Limb (tissue), 2 donors: ENCODE data around the gene SOX30.
A peak's percentile ranks its signal among the peaks of the same experiment; 100 is the strongest.
"Not testable (repeated sequence)": the region's sequence is repeated elsewhere in the genome, so short reads cannot be mapped to it uniquely, and the experiment has no call there.

Experiments used
- DNase-seq, 2 donors: peaks; one replicate each; pipeline ENCODE4 v3.0.0-alpha.2; 2016; ENCODE audit errors: extremely low spot score in 2 of 2

The SOX30 gene

DNA sequence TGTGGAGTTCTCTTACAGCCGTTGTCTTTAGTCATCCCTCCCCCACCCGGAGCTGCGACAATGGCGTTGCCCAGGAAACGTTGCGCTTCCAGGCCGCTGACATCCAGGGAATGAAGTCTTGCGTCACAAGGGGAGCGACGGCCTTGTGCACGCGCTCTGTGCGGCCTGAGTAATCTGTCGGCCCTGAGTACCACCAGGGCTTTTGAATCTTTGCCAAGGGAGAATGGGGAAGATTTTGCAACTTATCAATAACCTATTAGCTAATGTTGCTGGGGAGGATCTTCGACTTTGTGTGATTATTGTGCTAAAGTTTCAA, at the start of gene SOX30:
Gene SOX30, minus strand, starts transcription at position 62 of the 316 bp plus-strand sequence. CDS start 360 bp downstream, outside the sequence.
- DNase-seq, result no peak

GRCh38 chr5:157698674-157699073, 46.4 kb upstream of the SOX30 start:
- not testable (repeated sequence) for DNase-seq

DNA sequence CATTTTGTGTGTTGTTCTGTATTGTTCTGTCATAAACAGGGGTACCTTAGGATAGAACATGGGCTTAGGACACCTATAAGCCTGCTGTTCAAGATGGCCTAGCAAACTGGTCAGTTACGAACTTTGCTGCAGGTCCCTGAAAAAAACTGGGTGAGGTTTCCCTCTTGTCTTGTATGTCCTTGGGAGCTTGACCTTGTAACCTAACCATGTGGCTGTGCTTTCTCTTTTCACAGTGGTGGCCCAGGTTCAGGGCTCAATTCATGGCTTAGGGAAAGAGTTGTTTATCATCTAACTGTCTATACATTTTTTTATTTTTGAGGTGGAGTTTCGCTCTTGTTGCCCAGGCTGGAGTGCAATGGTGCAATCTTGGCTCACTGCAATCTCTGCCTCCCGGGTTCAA, 43.9 kb upstream of the SOX30 start:
- not testable (repeated sequence) for DNase-seq

GRCh38 chr5:157693816-157694215, 41.6 kb upstream of the SOX30 start:
- DNase-seq, result not testable (repeated sequence)

GRCh38 chr5:157690690-157691433, 38.6 kb upstream of the SOX30 start:
- DNase-seq, result no peak

- DNase-seq, result no peak
Observed at GRCh38 chr5:157689942-157690689, 37.9 kb upstream of the SOX30 start.

GRCh38 chr5:157687198-157687554, 34.9 kb upstream of the SOX30 start:
- DNase-seq, result no peak

DNA sequence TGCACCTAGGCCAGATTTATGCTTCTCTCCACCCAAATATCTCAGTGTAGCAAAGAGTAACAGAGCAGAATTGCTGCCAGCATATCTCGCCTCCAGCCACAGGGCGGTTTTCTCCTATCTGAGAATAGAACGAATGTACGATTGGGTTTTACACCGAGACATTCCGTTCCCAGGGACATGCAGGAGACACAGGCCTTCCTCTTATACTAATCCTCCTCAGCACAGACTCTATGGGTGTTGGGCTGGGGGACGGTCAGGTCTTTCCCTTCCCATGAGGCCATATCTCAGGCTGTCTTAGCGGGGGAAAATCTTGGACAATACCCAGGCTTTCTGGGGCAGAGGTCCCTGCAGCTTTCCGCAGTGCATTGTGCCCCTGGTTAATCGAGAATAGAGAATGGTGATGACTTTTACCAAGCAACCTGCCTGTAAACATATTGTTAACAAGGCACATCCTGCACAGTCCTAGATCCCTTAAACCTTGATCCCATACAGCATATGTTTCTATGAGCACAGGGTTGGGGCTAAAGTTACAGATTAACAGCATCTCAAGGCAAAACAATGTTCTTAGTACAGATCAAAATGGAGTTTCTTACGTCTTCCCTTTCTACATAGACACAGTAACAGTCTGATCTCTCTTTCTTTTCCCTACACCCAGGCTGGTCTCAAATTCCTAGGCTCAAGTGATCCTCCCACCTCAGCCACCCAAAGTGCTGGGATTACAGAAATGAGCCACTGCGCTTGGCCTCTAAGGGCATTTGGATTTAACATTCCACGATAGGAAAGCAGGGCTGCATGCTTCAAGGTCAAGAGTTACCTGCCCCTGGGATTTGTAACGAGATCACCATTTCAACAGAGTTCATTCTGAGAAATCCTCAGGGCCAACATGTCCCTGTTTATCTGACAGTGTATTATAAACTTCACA, 34.3 kb upstream of the SOX30 start:
- not testable (repeated sequence) for DNase-seq

DNA sequence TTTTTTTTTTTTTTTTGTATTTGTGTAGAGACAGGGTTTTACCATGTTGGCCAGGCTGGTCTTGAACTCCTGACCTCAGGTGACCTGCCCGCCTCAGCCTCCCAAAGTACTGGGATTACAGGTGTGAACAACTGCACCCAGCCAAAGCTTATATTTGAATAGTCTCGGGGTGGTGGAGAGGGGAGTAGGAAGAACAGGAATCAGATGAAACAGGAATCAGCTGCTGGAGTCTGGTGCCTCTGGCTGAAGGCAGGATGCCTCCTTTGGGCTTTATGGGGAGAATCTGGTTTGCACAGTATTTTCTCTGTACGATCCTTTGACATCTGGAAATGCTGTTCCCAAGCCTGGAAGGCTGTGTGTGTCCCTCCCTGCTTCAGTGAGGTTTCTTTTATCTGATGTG, 30.0 kb upstream of the SOX30 start:
- no peak for DNase-seq

- no peak for DNase-seq
Observed at GRCh38 chr5:157681048-157681447, 28.8 kb upstream of the SOX30 start.

- no peak for DNase-seq
Observed at GRCh38 chr5:157680239-157680638, 28.0 kb upstream of the SOX30 start.

DNA sequence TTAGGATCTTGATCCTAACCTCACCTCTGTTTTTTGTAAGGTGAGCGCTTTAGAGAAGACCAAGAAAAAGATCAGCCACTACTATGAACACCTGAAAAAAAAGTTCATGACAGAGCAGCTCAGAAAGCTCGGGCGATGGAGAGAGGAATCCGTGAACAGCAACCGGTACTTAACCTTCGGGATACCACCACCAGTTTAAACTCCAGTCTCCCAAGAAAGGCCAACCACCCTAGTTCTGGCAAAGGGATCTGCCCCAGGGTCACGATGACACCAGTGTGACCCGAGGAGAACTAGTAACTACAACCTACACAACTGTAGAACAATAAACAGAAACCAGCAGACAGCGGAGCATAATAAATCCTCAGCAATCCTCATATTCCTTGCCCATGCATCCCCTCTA, 27.6 kb upstream of the SOX30 start:
- DNase-seq, result no peak

DNA sequence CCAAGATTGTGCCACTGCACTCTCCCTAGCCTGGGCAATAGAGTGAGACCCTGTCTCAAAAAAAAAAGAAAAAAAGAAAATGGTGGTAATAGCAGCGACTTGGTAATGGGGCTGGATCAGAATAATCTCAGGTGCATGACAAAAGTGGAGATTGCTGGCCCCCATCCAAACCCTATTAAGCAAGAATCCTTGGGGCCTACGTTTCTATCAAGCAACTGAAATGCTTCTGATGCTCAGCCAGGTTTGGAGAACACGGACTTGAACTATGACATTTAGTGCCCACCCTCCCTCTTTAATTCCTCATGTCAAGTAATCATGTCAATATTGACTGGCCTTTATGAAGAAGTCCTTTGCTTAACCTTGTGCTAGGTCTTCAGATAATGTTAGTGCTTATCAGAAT, 25.7 kb upstream of the SOX30 start:
- DNase-seq, result no peak

GRCh38 chr5:157674351-157674750, 22.1 kb upstream of the SOX30 start:
- DNase-seq, result not testable (repeated sequence)

DNA sequence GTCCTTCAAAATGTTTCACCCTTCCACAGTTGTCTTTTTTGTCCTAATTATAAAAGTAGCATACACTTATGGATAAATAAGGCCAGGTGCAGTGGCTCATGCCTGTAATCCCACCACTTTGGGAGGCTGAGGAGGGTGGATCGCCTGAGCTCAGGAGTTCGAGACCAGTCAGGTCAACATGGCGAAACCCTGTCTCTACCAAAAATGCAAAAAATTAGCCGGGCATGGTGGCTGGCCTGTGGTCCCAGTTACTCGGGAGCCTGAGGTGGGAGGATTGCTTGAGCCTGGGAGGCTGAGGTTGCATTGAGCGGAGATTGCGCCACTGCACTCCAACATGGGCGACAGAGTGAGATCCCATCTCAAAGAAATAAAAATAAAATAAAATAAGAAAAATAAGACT, 20.7 kb upstream of the SOX30 start:
- no peak for DNase-seq

- DNase-seq, result no peak
Observed at GRCh38 chr5:157671592-157672330, 19.5 kb upstream of the SOX30 start.

DNA sequence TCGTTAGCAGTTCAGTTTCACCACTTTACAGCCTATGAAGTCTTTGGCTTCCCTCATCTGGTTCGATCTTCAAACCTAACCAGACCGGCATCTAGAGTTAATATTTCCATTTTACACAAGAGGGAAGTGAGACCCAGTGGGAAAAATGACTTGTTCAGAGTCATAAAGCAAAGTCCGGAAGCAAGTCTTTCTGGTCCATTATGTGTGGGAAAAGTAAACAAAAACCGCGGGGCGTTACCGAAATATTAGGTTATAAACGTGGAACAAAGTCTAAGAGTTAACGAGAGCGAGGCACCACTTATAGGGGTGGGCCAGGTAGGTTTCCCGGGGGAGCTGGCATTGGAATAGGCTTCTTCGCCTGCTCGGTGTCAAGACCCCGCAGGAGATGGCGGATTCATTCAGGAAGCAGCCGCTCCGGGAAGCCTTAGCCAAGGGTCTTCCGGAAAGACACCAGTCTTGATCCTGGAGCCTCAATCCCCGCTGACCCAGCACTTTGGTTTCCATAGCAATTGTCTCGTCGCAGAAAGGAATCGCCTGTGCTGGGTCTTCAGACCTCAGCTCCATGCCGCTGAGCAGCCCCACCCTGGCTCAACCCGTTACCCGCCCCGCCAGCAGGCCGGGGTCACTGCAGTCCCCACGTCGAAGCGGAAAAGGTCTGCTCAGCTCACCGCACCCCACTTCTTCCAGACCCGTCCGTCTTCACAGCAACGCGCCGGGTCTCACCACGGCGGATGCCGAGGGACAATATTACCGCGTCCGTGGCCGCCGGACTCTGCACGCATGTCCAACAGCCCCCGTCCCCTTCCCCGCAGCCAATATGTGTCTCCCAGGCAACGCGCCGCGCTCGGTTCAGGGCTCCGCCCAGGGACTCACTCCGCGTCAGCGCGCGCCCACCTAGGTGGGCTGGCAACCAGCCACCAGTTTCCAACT, 18.7 kb upstream of the SOX30 start, which contains the start of gene C5orf52:
Gene C5orf52, plus strand, starts transcription at position 872 of the 930 bp plus-strand sequence. CDS start 82 bp downstream, outside the sequence.
- DNase-seq, result peak; percentile 40 to 88

DNA sequence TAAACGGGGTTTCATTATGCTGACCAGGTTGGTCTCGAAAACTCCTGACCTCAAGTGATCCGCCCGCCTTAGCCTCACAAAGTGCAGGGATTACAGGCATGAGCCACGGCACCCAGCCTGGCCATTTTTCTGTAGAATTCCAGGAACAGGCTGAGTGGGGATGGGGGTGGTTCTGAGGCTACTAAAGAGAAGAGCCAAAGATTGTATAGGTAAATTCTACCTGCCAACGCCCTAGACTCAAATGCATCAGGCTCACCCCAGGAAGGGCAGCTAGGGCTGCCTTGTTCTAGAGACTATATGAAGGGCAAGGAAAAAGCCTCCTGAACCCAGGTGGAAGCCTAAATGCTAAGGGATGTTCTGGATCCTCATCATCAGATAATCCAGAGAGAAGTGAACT, 17.5 kb upstream of the SOX30 start:
- peak in 1 of 2 donors; percentile 11 for DNase-seq

DNA sequence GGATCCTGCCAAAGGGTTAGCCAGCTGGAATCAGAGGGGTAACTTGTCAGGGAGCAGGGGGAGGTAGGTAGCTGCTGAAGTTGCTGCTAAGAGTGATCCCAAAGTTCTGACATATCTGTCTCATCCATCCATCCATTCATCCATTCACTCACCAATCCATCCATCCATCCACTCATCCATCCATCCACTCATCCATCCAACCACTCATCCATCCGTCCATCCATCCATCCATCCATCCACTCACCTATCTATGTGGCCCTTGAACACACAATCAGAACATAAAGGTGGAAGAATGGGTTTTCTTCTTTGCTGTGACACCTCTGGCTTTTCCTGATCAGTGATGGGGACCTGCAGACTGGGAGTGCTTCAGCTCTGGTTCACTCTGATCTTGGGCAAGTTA, 16.1 kb upstream of the SOX30 start:
- no peak for DNase-seq

- DNase-seq, result no peak
Observed at GRCh38 chr5:157665467-157666070, 13.3 kb upstream of the SOX30 start.
